GM12874 (cell line): Measurements from ENCODE around the gene LCN15.

Experiments used
- CTCF ChIP-seq: IDR thresholded peaks from 2 replicates; pipeline ENCODE4 v1.5.1; 2011; ENCODE audit warnings: low read depth, mild to moderate bottlenecking, control low read depth, low read length, moderate library complexity; ENCODE audit not compliant: insufficient read depth

Gene LCN15

GRCh38 chr9:136784249-136784996 is 20.1 kb upstream of the LCN15 start:
- peak; percentile 30 for TF ChIP-seq CTCF

GRCh38 chr9:136782452-136782851 is 18.1 kb upstream of the LCN15 start:
- TF ChIP-seq CTCF: no peak

GRCh38 chr9:136779808-136780207 is 15.5 kb upstream of the LCN15 start:
- TF ChIP-seq CTCF: no peak

- no peak for TF ChIP-seq CTCF
These were observed 13.0 kb upstream of the LCN15 start for GRCh38 chr9:136777359-136777758.

GRCh38 chr9:136776947-136777346 is 12.6 kb upstream of the LCN15 start:
- no peak for TF ChIP-seq CTCF

GRCh38 chr9:136775191-136775590 is 10.9 kb upstream of the LCN15 start:
- no peak for TF ChIP-seq CTCF

GRCh38 chr9:136774416-136775045 is 10.2 kb upstream of the LCN15 start:
- no peak for TF ChIP-seq CTCF
